ENCODE measurements around the gene PSEN1. TPM values are rescaled to one million over a fixed set of nuclear protein-coding genes. Genes with fewer than 3 reads are reported as not detected.

The PSEN1 gene
- total RNA-seq, 1 experiment from 2014 or later = 39.3 TPM

DNA sequence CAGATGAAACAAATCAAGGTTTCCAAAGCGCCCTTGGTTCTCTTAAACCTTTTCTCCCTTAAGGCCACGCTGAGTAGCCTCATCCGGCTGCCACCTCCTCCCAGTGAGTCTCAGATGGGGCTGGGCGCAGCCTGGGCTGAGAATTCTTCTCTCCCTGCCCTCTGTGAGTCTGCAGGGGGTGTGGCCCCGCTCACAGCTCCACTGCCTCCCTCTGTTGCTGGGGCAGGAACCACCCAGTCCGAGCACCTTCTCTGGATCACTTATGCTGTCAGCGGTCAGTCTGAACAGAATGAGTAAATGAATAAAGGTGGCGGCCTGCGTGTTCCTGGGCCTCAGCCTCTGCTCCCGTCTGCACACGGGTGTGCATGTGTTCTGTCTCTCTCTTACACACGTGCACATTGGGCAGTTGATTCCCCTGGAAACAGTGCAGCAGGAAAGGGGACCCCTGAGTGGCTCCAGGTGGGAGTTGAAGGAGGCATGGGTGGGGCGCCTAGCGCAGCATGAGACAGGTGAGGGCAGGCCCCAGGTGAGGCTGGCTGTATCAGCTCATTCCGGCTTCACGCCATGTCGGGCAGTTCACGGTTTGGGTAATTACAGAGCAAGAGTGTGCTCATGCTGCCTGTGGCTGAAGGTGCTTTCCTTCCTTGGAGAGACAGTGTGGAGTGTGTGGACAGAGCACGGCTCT is 105.3 kb downstream of the PSEN1 start:
- no peak for TF ChIP-seq POLR2AphosphoS5 (IDR thresholded peaks at IDR 0.05; ENCODE audit: low read depth, low read length)
- TF ChIP-seq, protein P1, sequence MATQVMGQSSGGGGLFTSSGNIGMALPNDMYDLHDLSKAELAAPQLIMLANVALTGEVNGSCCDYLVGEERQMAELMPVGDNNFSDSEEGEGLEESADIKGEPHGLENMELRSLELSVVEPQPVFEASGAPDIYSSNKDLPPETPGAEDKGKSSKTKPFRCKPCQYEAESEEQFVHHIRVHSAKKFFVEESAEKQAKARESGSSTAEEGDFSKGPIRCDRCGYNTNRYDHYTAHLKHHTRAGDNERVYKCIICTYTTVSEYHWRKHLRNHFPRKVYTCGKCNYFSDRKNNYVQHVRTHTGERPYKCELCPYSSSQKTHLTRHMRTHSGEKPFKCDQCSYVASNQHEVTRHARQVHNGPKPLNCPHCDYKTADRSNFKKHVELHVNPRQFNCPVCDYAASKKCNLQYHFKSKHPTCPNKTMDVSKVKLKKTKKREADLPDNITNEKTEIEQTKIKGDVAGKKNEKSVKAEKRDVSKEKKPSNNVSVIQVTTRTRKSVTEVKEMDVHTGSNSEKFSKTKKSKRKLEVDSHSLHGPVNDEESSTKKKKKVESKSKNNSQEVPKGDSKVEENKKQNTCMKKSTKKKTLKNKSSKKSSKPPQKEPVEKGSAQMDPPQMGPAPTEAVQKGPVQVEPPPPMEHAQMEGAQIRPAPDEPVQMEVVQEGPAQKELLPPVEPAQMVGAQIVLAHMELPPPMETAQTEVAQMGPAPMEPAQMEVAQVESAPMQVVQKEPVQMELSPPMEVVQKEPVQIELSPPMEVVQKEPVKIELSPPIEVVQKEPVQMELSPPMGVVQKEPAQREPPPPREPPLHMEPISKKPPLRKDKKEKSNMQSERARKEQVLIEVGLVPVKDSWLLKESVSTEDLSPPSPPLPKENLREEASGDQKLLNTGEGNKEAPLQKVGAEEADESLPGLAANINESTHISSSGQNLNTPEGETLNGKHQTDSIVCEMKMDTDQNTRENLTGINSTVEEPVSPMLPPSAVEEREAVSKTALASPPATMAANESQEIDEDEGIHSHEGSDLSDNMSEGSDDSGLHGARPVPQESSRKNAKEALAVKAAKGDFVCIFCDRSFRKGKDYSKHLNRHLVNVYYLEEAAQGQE (IDR thresholded peaks at IDR 0.05; ENCODE audit: insufficient read depth in 1 of 2, low read depth in 2 of 2, low read length in 1 of 2) = no peak
- no peak for TF ChIP-seq SIN3A (IDR thresholded peaks at IDR 0.05; ENCODE audit: borderline replicate concordance, insufficient read depth, low read depth, low read length)
- TF ChIP-seq, protein P2, sequence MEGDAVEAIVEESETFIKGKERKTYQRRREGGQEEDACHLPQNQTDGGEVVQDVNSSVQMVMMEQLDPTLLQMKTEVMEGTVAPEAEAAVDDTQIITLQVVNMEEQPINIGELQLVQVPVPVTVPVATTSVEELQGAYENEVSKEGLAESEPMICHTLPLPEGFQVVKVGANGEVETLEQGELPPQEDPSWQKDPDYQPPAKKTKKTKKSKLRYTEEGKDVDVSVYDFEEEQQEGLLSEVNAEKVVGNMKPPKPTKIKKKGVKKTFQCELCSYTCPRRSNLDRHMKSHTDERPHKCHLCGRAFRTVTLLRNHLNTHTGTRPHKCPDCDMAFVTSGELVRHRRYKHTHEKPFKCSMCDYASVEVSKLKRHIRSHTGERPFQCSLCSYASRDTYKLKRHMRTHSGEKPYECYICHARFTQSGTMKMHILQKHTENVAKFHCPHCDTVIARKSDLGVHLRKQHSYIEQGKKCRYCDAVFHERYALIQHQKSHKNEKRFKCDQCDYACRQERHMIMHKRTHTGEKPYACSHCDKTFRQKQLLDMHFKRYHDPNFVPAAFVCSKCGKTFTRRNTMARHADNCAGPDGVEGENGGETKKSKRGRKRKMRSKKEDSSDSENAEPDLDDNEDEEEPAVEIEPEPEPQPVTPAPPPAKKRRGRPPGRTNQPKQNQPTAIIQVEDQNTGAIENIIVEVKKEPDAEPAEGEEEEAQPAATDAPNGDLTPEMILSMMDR (IDR thresholded peaks at IDR 0.05) = no peak
- no peak for TF ChIP-seq TCF7L2 (IDR thresholded peaks at IDR 0.05; ENCODE audit: low read depth, low read length)
- Histone ChIP-seq H3K27ac (ENCODE audit: low read length) (no peak overlapping the region), H3K4me3 (ENCODE audit: low read depth in 2 of 2, low read length in 2 of 2) (no peak overlapping the region), H3K4me1 (ENCODE audit: control insufficient read depth, insufficient read depth, low read length) (peaks cover 10% of the 10 kb centered on the region), H3K36me3 (ENCODE audit: control insufficient read depth, insufficient read depth, low read length) (no peaks in the 10 kb centered on the region), H3K27me3 (ENCODE audit: control insufficient read depth, insufficient read depth, low read length) (0 out of 2 replicates have a peak, but pooled peaks cover 2% of the 10 kb centered on the region), H3K9me3 (ENCODE audit: control insufficient read depth, insufficient read depth, low read depth, low read length) (no peaks in the 10 kb centered on the region)
- BruUV-seq (replicated peaks) = no TSS peak
- ChIA-PET POLR2A (interaction anchor here (0.6 kb wide), 1 partner anchor 96 kb away, joined by 4 read pairs; no protein-coding TSS in a partner anchor), CTCF (no interaction called here)
- intact Hi-C loops (cut with micrococcal nuclease; ENCODE audit: unreplicated experiment) = no loop called here
- in situ Hi-C loops (cut with HindIII; ENCODE audit: low pct_unique_long_range_greater_than_20kb, low sequenced_read_pairs) = no loop called here
- ATAC-seq (no peak), DNase-seq (ENCODE audit: low read depth, low spot score) (no peak)

DNA sequence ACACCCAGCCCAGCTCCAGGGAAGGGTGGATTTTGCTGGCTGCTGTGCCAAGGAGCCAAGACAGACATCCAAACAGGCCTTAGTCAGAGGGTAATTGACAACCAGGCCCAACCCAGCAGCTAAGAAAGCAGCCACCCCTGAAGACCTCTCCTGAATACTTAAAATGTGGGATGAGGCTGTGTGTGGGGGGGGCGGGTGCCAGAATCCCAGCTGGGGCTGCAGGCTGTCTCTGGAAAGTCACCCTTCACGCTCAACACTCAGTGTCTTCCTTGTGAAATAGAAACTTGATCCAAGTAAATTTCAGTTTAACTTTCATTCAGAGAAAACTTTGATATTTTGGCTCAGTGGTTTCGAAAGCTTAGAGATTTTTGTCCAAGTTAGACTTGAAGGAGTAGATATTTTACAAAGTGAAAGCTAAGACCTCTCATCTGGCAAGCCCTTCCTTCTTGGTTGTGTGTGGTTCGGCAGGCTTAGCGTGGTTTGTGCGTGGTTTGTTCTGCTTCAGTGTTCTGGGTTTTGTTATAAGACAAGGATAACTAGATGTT is 106.1 kb downstream of the PSEN1 start:
- DNase-seq (ENCODE audit: low read depth, low spot score) = no peak
- no peak for ATAC-seq
- no peak for TF ChIP-seq TCF7L2 (IDR thresholded peaks at IDR 0.05; ENCODE audit: low read depth, low read length)
- TF ChIP-seq, protein P1 (IDR thresholded peaks at IDR 0.05; ENCODE audit: insufficient read depth in 1 of 2, low read depth in 2 of 2, low read length in 1 of 2) = no peak
- TF ChIP-seq POLR2AphosphoS5 (IDR thresholded peaks at IDR 0.05; ENCODE audit: low read depth, low read length) = no peak
- no peak for TF ChIP-seq SIN3A (IDR thresholded peaks at IDR 0.05; ENCODE audit: borderline replicate concordance, insufficient read depth, low read depth, low read length)
- TF ChIP-seq, protein P2 (IDR thresholded peaks at IDR 0.05) = no peak
- ChIA-PET POLR2A (interaction anchor here (0.6 kb wide), 1 partner anchor 95 kb away, joined by 4 read pairs; no protein-coding TSS in a partner anchor), CTCF (no interaction called here)
- Histone ChIP-seq H3K36me3 (ENCODE audit: control insufficient read depth, insufficient read depth, low read length) (no peaks in the 10 kb centered on the region), H3K27me3 (ENCODE audit: control insufficient read depth, insufficient read depth, low read length) (no peaks in the 10 kb centered on the region), H3K4me1 (ENCODE audit: control insufficient read depth, insufficient read depth, low read length) (peaks cover 14% of the 10 kb centered on the region), H3K9me3 (ENCODE audit: control insufficient read depth, insufficient read depth, low read depth, low read length) (no peaks in the 10 kb centered on the region), H3K27ac (ENCODE audit: low read length) (no peak overlapping the region), H3K4me3 (ENCODE audit: low read depth in 2 of 2, low read length in 2 of 2) (no peak overlapping the region)
- in situ Hi-C loops (cut with HindIII; ENCODE audit: low pct_unique_long_range_greater_than_20kb, low sequenced_read_pairs) = no loop called here
- no TSS peak for BruUV-seq (replicated peaks)
- intact Hi-C loops (cut with micrococcal nuclease; ENCODE audit: unreplicated experiment) = no loop called here

All from Panc1 (cell line).